Fibroblast of lung (primary cell): Measurements from ENCODE around the gene SEC31B. TPM values are rescaled to one million over a fixed set of nuclear protein-coding genes. Genes with fewer than 3 reads are reported as not detected.

ENCODE experiments used
- DNase-seq, 2 donors: peaks; one replicate each; pipeline versions ENCODE4 v3.0.0 to v3.0.0-alpha.2; 2010; ENCODE audit warnings: low read depth in 2 of 2
- H2AFZ ChIP-seq: 2 replicates; pipeline ENCODE4 v1.5.1; 2012; ENCODE audit warnings: low read length, control low read depth, inconsistent platforms
- H3K27ac ChIP-seq: 2 replicates; pipeline ENCODE4 v1.5.1; 2011; ENCODE audit warnings: low read length, control low read depth; ENCODE audit not compliant: insufficient read depth
- H3K27me3 ChIP-seq: 2 replicates; pipeline ENCODE4 v1.5.1; 2011; ENCODE audit warnings: mild to moderate bottlenecking, low read length; ENCODE audit not compliant: control insufficient read depth, insufficient read depth
- H3K36me3 ChIP-seq: 2 replicates; pipeline ENCODE4 v1.5.1; 2011; ENCODE audit warnings: low read length; ENCODE audit not compliant: control insufficient read depth, insufficient read depth
- H3K4me1 ChIP-seq: 2 replicates; pipeline ENCODE4 v1.5.1; 2011; ENCODE audit warnings: low read length; ENCODE audit not compliant: control insufficient read depth, insufficient read depth; ENCODE audit errors: extremely low read depth
- H3K4me2 ChIP-seq: 2 replicates; pipeline ENCODE4 v1.5.1; 2011; ENCODE audit warnings: low read length, control low read depth; ENCODE audit not compliant: insufficient read depth; ENCODE audit errors: extremely low read depth
- H3K4me3 ChIP-seq, 4 experiments: fragments of 200-600 bp in 1 of 4; sonication (generic) in 1 of 4; replicated peaks in 1 of 4; 2 replicates each; pipeline ENCODE4 v1.5.1; 2011 to 2016; ENCODE audit warnings: low read length in 4 of 4, low read depth in 3 of 4, mild to moderate bottlenecking in 3 of 4, control low read depth in 2 of 4, inconsistent platforms in 1 of 4, mixed read lengths in 1 of 4; ENCODE audit not compliant: insufficient read depth in 1 of 4; ENCODE audit errors: control extremely low read depth in 1 of 4
- H3K79me2 ChIP-seq: 2 replicates; pipeline ENCODE4 v1.5.1; 2012; ENCODE audit warnings: mild to moderate bottlenecking, low read length, inconsistent platforms; ENCODE audit not compliant: control insufficient read depth, insufficient read depth
- H3K9ac ChIP-seq: 2 replicates; pipeline ENCODE4 v1.5.1; 2011; ENCODE audit warnings: mild to moderate bottlenecking, low read length, control low read depth; ENCODE audit not compliant: insufficient read depth
- H3K9me3 ChIP-seq: 2 replicates; pipeline ENCODE4 v1.5.1; 2012; ENCODE audit warnings: low read depth, low read length; ENCODE audit not compliant: control insufficient read depth, insufficient read depth
- H4K20me1 ChIP-seq: 2 replicates; pipeline ENCODE4 v1.5.1; 2011; ENCODE audit warnings: low read length; ENCODE audit not compliant: control insufficient read depth, insufficient read depth; ENCODE audit errors: extremely low read depth
- CTCF ChIP-seq, 2 donors: IDR thresholded peaks in 1 of 2; conservative IDR thresholded peaks in 1 of 2; 1 replicate in 1 of 2; 2 replicates in 1 of 2; pipeline ENCODE4 v1.5.1; 2011 to 2012; ENCODE audit warnings: low read length in 2 of 2, control low read depth in 1 of 2, inconsistent platforms in 1 of 2, low read depth in 1 of 2, mild to moderate bottlenecking in 1 of 2
- EZH2 ChIP-seq: IDR thresholded peaks from 2 replicates; pipeline ENCODE4 v1.5.1; 2012; ENCODE audit warnings: low read length, control low read depth, mild to moderate bottlenecking; ENCODE audit errors: missing control alignments
- polyA plus RNA-seq, 2 donors: library from polyadenylated mRNA; depleted of rRNA in 1 of 2; stranded (reverse) in 1 of 2; unstranded in 1 of 2; fragments of >200 nt; gene quantifications; 2 replicates each; pipeline ENCODE4 v1.2.1, GENCODE V29; 2011 to 2012; ENCODE audit warnings: missing spikeins in 1 of 2
- total RNA-seq: library from RNA; depleted of rRNA; stranded (reverse); fragments of >200 nt; gene quantifications from 2 replicates; pipeline ENCODE4 v1.2.1, GENCODE V29; 2014

SEC31B gene
- total and polyA plus RNA-seq, 2 donors (not counting 1 experiment from before 2014, with no cell fraction given): 2.7 to 3.0 TPM

- Histone ChIP-seq H3K27me3 (no peaks in the 10 kb centered on the region), H3K27ac (peak overlapping the region; percentile 89), H3K9ac (peak overlapping the region; percentile 89), H3K9me3 (no peaks in the 10 kb centered on the region), H3K79me2 (peaks cover 16% of the 10 kb centered on the region), H3K4me1 (peaks cover 4% of the 10 kb centered on the region), H3K36me3 (peaks cover 9% of the 10 kb centered on the region), H2AFZ (peak overlapping the region; percentile 99), H3K4me2 (peak overlapping the region; percentile 82), H4K20me1 (no peaks in the 10 kb centered on the region), H3K4me3 (peak overlapping the region; percentile 92 to 99 (median 96))
- DNase-seq: no peak
- no peak for TF ChIP-seq CTCF (conservative IDR thresholded peaks at IDR 0.05 in 1 of 2, IDR thresholded peaks at IDR 0.05 in 1 of 2; ENCODE audit: low read depth in 1 of 2, low read length in 2 of 2)
- no peak for TF ChIP-seq EZH2
Measured at GRCh38 chr10:100528921-100529474, 9.3 kb upstream of the SEC31B start.

- Histone ChIP-seq H3K36me3 (peaks cover 9% of the 10 kb centered on the region), H3K9me3 (no peaks in the 10 kb centered on the region), H3K9ac (peak overlapping the region; percentile 89), H4K20me1 (no peaks in the 10 kb centered on the region), H3K27me3 (no peaks in the 10 kb centered on the region), H3K4me1 (peaks cover 4% of the 10 kb centered on the region), H3K79me2 (peaks cover 16% of the 10 kb centered on the region), H2AFZ (no peak overlapping the region), H3K4me3 (peak overlapping the region; percentile 92 to 99 (median 96)), H3K4me2 (peak overlapping the region; percentile 82), H3K27ac (peak overlapping the region; percentile 89)
- TF ChIP-seq EZH2 (no peak), CTCF (conservative IDR thresholded peaks at IDR 0.05 in 1 of 2, IDR thresholded peaks at IDR 0.05 in 1 of 2; ENCODE audit: low read depth in 1 of 2, low read length in 2 of 2) (no peak)
- no peak for DNase-seq
Measured at GRCh38 chr10:100528123-100528886, 8.6 kb upstream of the SEC31B start.

- no peak overlapping the region for H3K27ac ChIP-seq
- peaks cover 16% of the 10 kb centered on the region for H3K79me2 ChIP-seq
- H3K4me3 ChIP-seq: no peak overlapping the region
- peaks cover 9% of the 10 kb centered on the region for H3K36me3 ChIP-seq
- no peak overlapping the region for H2AFZ ChIP-seq
- no peak for DNase-seq
- H3K4me1 ChIP-seq: no peaks in the 10 kb centered on the region
- H3K27me3 ChIP-seq: no peaks in the 10 kb centered on the region
- no peaks in the 10 kb centered on the region for H4K20me1 ChIP-seq
- H3K9me3 ChIP-seq: no peaks in the 10 kb centered on the region
- no peak overlapping the region for H3K9ac ChIP-seq
- no peak for TF ChIP-seq CTCF (conservative IDR thresholded peaks at IDR 0.05 in 1 of 2, IDR thresholded peaks at IDR 0.05 in 1 of 2; ENCODE audit: low read depth in 1 of 2, low read length in 2 of 2)
- TF ChIP-seq EZH2: no peak
- no peak overlapping the region for H3K4me2 ChIP-seq
Measured at GRCh38 chr10:100524638-100525037, 5.0 kb upstream of the SEC31B start.
